ENCODE measurements around the gene HSPA1A. TPM values are rescaled to one million over a fixed set of nuclear protein-coding genes. Genes with fewer than 3 reads are reported as not detected.
A peak's percentile ranks its signal among the peaks of the same experiment; 100 is the strongest.

The HSPA1A gene
- total and polyA plus RNA-seq, 9 of the 15 experiments (the other 6 are each of a cell fraction or from before 2014, with no cell fraction given): 2.2 to 273 (median 107) TPM

- TF ChIP-seq ZNF407 (IDR thresholded peaks at IDR 0.05; ENCODE audit: low read depth) (no peak), HMG20B (CRISPR knock-in tag; IDR thresholded peaks at IDR 0.05) (no peak), E2F8 (IDR thresholded peaks at IDR 0.05; ENCODE audit: low read depth, partially characterized antibody) (no peak), POLR2AphosphoS2 (IDR thresholded peaks at IDR 0.05; ENCODE audit: low read length) (no peak), SP1 (CRISPR knock-in tag; IDR thresholded peaks at IDR 0.05) (no peak), ETV1 (tag; conservative IDR thresholded peaks at IDR 0.05; ENCODE audit: low read depth) (no peak), SNIP1 (IDR thresholded peaks at IDR 0.05; ENCODE audit: low read depth) (no peak), SNRNP70 (optimal IDR thresholded peaks at IDR 0.05; ENCODE audit: low read depth, low read length) (peak; percentile 2), ZNF197 (CRISPR knock-in tag; IDR thresholded peaks at IDR 0.05; ENCODE audit: low read depth) (0 out of 2 replicates have a peak, but pooled peaks have one; percentile 6), ZSCAN32 (CRISPR knock-in tag; IDR thresholded peaks at IDR 0.05) (no peak)
Measured at GRCh38 chr6:31777667-31778050, 37.7 kb upstream of the HSPA1A start (continued).
